ENCODE results near the gene CCNY. TPM values are rescaled to one million over a fixed set of nuclear protein-coding genes. Genes with fewer than 3 reads are reported as not detected.
A peak's percentile ranks its signal among the peaks of the same experiment; 100 is the strongest.

Gene CCNY
- total and polyA plus RNA-seq, 2 of the 4 experiments (the other 2 are of a cell fraction), result 38.0 to 131 TPM

DNA sequence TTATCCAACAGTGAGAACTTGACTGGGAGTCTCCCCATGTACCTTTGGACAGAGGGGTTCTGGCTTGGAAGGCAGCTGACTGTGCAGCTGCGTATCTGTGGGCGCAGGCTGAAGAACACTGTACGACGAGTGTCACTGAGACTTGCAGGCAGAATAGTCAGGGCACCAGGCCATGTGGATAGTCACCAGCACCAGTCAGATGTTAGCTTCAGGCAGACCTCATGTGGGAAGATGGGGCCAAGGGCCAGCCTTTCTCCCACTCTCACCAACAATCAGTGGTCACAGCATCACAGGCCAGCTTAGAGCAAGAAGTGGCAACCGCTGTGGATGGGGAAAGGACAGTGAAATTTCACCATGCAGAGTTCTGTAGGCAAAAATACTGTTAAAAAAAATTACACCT lies 225.4 kb downstream of the CCNY start:
- POLR2A ChIA-PET (ENCODE audit: unreplicated experiment), result no interaction called here
- no peak overlapping the region for H3K56ac ChIP-seq (ENCODE audit: extremely low read depth, insufficient read depth, low read length)
- ATAC-seq (ENCODE audit: low read depth), result no peak
- H2BK20ac ChIP-seq (ENCODE audit: low read depth, low read length), result no peak overlapping the region
- H3K23ac ChIP-seq (ENCODE audit: low read depth, low read length), result no peak overlapping the region
- no peak for TF ChIP-seq CEBPB (IDR thresholded peaks at IDR 0.05; ENCODE audit: low read depth, low read length)
- TF ChIP-seq, protein P1, sequence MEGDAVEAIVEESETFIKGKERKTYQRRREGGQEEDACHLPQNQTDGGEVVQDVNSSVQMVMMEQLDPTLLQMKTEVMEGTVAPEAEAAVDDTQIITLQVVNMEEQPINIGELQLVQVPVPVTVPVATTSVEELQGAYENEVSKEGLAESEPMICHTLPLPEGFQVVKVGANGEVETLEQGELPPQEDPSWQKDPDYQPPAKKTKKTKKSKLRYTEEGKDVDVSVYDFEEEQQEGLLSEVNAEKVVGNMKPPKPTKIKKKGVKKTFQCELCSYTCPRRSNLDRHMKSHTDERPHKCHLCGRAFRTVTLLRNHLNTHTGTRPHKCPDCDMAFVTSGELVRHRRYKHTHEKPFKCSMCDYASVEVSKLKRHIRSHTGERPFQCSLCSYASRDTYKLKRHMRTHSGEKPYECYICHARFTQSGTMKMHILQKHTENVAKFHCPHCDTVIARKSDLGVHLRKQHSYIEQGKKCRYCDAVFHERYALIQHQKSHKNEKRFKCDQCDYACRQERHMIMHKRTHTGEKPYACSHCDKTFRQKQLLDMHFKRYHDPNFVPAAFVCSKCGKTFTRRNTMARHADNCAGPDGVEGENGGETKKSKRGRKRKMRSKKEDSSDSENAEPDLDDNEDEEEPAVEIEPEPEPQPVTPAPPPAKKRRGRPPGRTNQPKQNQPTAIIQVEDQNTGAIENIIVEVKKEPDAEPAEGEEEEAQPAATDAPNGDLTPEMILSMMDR (conservative IDR thresholded peaks at IDR 0.05; ENCODE audit: low read depth, low read length), result no peak
- TF ChIP-seq MAZ (IDR thresholded peaks at IDR 0.05; ENCODE audit: borderline replicate concordance, low read depth, low read length), result no peak
- no peak for TF ChIP-seq NFE2L2 (IDR thresholded peaks at IDR 0.05; ENCODE audit: low read depth, low read length)
- TF ChIP-seq CHD1 (IDR thresholded peaks at IDR 0.05; ENCODE audit: low read depth, low read length), result no peak
- no peak for TF ChIP-seq RFX5 (IDR thresholded peaks at IDR 0.05; ENCODE audit: low read depth, low read length)
- no peak for TF ChIP-seq RAD21 (IDR thresholded peaks at IDR 0.05; ENCODE audit: low read length)
- TF ChIP-seq RCOR1 (IDR thresholded peaks at IDR 0.05; ENCODE audit: insufficient replicate concordance, low read length), result no peak
- TF ChIP-seq MXI1 (IDR thresholded peaks at IDR 0.05; ENCODE audit: borderline replicate concordance, low read depth, low read length), result no peak
- TF ChIP-seq FOS (IDR thresholded peaks at IDR 0.05; ENCODE audit: low read depth, low read length), result no peak
- TF ChIP-seq MAFK (IDR thresholded peaks at IDR 0.05; ENCODE audit: low read depth, low read length), result no peak
- TF ChIP-seq POLR2A (IDR thresholded peaks at IDR 0.05; ENCODE audit: low read depth, low read length), result no peak
- H3K27me3 ChIP-seq (ENCODE audit: control insufficient read depth, insufficient read depth, low read length), result no peaks in the 10 kb centered on the region
- no peak overlapping the region for H4K8ac ChIP-seq (ENCODE audit: low read depth in 2 of 2, low read length in 2 of 2)
- intact Hi-C loops (cut with micrococcal nuclease) (loop anchor here (2.0 to 10.0 kb wide), 3 partner anchors 223 to 437 kb away; partner anchors contain the start of gene CREM), dilution Hi-C loops (cut with HindIII; ENCODE audit: low sequenced_read_pairs, unreplicated experiment) (no loop called here), in situ Hi-C loops (cut with MboI; ENCODE audit: low sequenced_read_pairs) (loop anchor here (10.0 to 25.0 kb wide), 2 partner anchors 327 to 449 kb away; no protein-coding TSS in a partner anchor)
- H2AK5ac ChIP-seq (ENCODE audit: low read depth, low read length), result no peak overlapping the region
- WGBS, 2 experiments (ENCODE audit: extremely low coverage in 2 of 2, insufficient read length in 1 of 2), result no CpG with 5 or more reads among the region's 5 CpGs
- H2BK120ac ChIP-seq (ENCODE audit: low read depth, low read length), result no peak overlapping the region
- H3K9me3 ChIP-seq (ENCODE audit: control insufficient read depth, insufficient read depth, low read length), result no peaks in the 10 kb centered on the region
- CTCF ChIA-PET, result no interaction called here
- H3K14ac ChIP-seq (replicated peaks; ENCODE audit: low read depth, low read length), result no peak overlapping the region
- H3K9ac ChIP-seq (ENCODE audit: low read depth, low read length), result no peak overlapping the region
- H3K36me3 ChIP-seq (ENCODE audit: control insufficient read depth, insufficient read depth, low read length), result peaks cover 19% of the 10 kb centered on the region
- no peak overlapping the region for H3K4me3 ChIP-seq (ENCODE audit: insufficient read depth, low read depth, low read length)
- DNase-seq, result no peak
- peak overlapping the region; percentile 5 for H2AK9ac ChIP-seq (replicated peaks; ENCODE audit: low read depth, low read length, poor library complexity)
- H2BK5ac ChIP-seq (ENCODE audit: low read depth, low read length, poor library complexity, severe bottlenecking), result no peak overlapping the region
- H3K4me2 ChIP-seq (ENCODE audit: low read depth, low read length), result no peak overlapping the region
- H2BK15ac ChIP-seq (ENCODE audit: low read depth, low read length), result no peak overlapping the region
- no peak overlapping the region for H3K4ac ChIP-seq (ENCODE audit: low read depth, low read length)
- BruUV-seq (replicated peaks), result no TSS peak
- H4K20me1 ChIP-seq (ENCODE audit: insufficient read depth, low read length), result 0 out of 2 replicates have a peak, but pooled peaks cover 6% of the 10 kb centered on the region
- no peak overlapping the region for H4K91ac ChIP-seq (ENCODE audit: insufficient read depth, low read depth, low read length)
- H3K9me1 ChIP-seq (ENCODE audit: insufficient read depth, low read length), result peaks cover 10% of the 10 kb centered on the region
- H3K4me1 ChIP-seq (ENCODE audit: control insufficient read depth, insufficient read depth, low read length), result peaks cover 6% of the 10 kb centered on the region
- H3K79me1 ChIP-seq (ENCODE audit: low read depth in 1 of 2, low read length in 2 of 2), result peaks cover 8 to 55% of the 10 kb centered on the region in 2 experiments; a peak in 3 of 4 replicates
- H2AFZ ChIP-seq (replicated peaks; ENCODE audit: low read length, poor library complexity), result no peak overlapping the region
- no peak overlapping the region for H4K5ac ChIP-seq (ENCODE audit: low read depth, low read length)
- H3K18ac ChIP-seq (ENCODE audit: low read depth, low read length), result no peak overlapping the region
- H3K27ac ChIP-seq (ENCODE audit: insufficient read depth, low read length), result no peak overlapping the region
